B cell (primary cell): ENCODE data around the gene TMOD1. TPM values are rescaled to one million over a fixed set of nuclear protein-coding genes. Genes with fewer than 3 reads are reported as not detected.
A peak's percentile ranks its signal among the peaks of the same experiment; 100 is the strongest.

Experiments used
- ATAC-seq: fragments of 200-7000 bp; cut with Tn5 transposase; one replicate; pipeline ENCODE4 v1.10.0; 2021; ENCODE audit warnings: low read depth, mild to moderate bottlenecking, moderate number of reproducible peaks, moderate library complexity
- CTCF ChIA-PET: fragments of 350-600 bp; sonication (Branson Sonifier 250); formaldehyde crosslinking; loops from one replicate; lab custom pipeline; 2021; ENCODE audit warnings: antibody characterized with exemption, inconsistent platforms; lab: Charles Lee
- POLR2A ChIA-PET: fragments of 350-600 bp; sonication (Branson Sonifier 250); formaldehyde crosslinking; loops from one replicate; lab custom pipeline; 2021; ENCODE audit warnings: antibody characterized with exemption; lab: Charles Lee
- DNase-seq: peaks from one replicate; pipeline ENCODE4 v3.0.0; 2013
- H2AFZ ChIP-seq: 2 replicates; pipeline ENCODE4 v1.6.1; 2012; ENCODE audit warnings: mild to moderate bottlenecking, low read depth, low read length; ENCODE audit not compliant: insufficient read depth, poor library complexity, severe bottlenecking
- H3K27ac ChIP-seq, 2 donors: 1 replicate in 1 of 2; 2 replicates in 1 of 2; pipeline ENCODE4 v1.5.1; 2012 to 2013; ENCODE audit warnings: low read length in 2 of 2, mild to moderate bottlenecking in 2 of 2, moderate library complexity in 1 of 2
- H3K27me3 ChIP-seq, 4 experiments: fragments of 200-600 bp in 1 of 4; sonication (generic) in 1 of 4; replicated peaks in 1 of 4; 1 replicate in 2 of 4; 2 replicates in 2 of 4; pipeline versions ENCODE4 v1.6.1 to v1.7.0; 2013 to 2016; ENCODE audit warnings: low read length in 3 of 4, mild to moderate bottlenecking in 2 of 4, mixed read lengths in 1 of 4, moderate library complexity in 1 of 4; ENCODE audit not compliant: insufficient read depth in 4 of 4, control insufficient read depth in 3 of 4; ENCODE audit errors: control extremely low read depth in 1 of 4
- H3K36me3 ChIP-seq, 2 experiments: replicated peaks in 1 of 2; 1 replicate in 1 of 2; 2 replicates in 1 of 2; pipeline versions ENCODE4 v1.6.1 to v1.7.1; 2013; ENCODE audit warnings: low read length in 1 of 2; ENCODE audit not compliant: insufficient read depth in 2 of 2, control insufficient read depth in 1 of 2; ENCODE audit errors: control extremely low read depth in 1 of 2, extremely low read depth in 1 of 2
- H3K4me1 ChIP-seq, 2 donors: fragments of 200-600 bp in 1 of 2; sonication (generic) in 1 of 2; 1 replicate in 1 of 2; 2 replicates in 1 of 2; pipeline versions ENCODE4 v1.5.1 to v1.6.1; 2013 to 2017; ENCODE audit warnings: low read length in 2 of 2; ENCODE audit not compliant: control insufficient read depth in 2 of 2, insufficient read depth in 2 of 2
- H3K4me2 ChIP-seq: replicated peaks from 2 replicates; pipeline ENCODE3; 2012; ENCODE audit warnings: mild to moderate bottlenecking, low read depth, low read length; ENCODE audit not compliant: poor library complexity, severe bottlenecking
- H3K4me3 ChIP-seq, 5 experiments: fragments of 200-600 bp in 1 of 5; sonication (generic) in 1 of 5; 1 replicate in 3 of 5; 2 replicates in 2 of 5; pipeline versions ENCODE4 v1.5.1 to v1.7.0; 2011 to 2016; ENCODE audit warnings: low read length in 4 of 5, mild to moderate bottlenecking in 4 of 5, low read depth in 2 of 5, control low read depth in 1 of 5, moderate library complexity in 1 of 5; ENCODE audit not compliant: insufficient read depth in 1 of 5; ENCODE audit errors: control extremely low read depth in 1 of 5, extremely low read depth in 1 of 5
- H3K79me2 ChIP-seq: fragments of 200-600 bp; sonication (generic); one replicate; pipeline ENCODE4 v1.6.0; 2016; ENCODE audit warnings: low read length; ENCODE audit not compliant: control insufficient read depth, insufficient read depth
- H3K9ac ChIP-seq: fragments of 200-600 bp; sonication (generic); 2 replicates; pipeline ENCODE4 v1.6.1; 2017; ENCODE audit warnings: mild to moderate bottlenecking, low read length, moderate library complexity
- H3K9me3 ChIP-seq, 3 donors: one replicate each; pipeline versions ENCODE4 v1.6.1 to v1.7.1; 2013; ENCODE audit warnings: low read length in 2 of 3; ENCODE audit not compliant: control insufficient read depth in 2 of 3, insufficient read depth in 1 of 3; ENCODE audit errors: control extremely low read depth in 1 of 3
- H4K20me1 ChIP-seq: 2 replicates; pipeline ENCODE4 v1.6.0; 2012; ENCODE audit warnings: mild to moderate bottlenecking, low read length; ENCODE audit not compliant: insufficient read depth, control insufficient read depth, poor library complexity, severe bottlenecking
- H3K27ac Mint-ChIP-seq: one replicate; pipeline ENCODE4 v1.8.0; 2021; ENCODE audit warnings: mixed read lengths
- H3K27me3 Mint-ChIP-seq: one replicate; pipeline ENCODE4 v1.8.0; 2021; ENCODE audit warnings: mixed read lengths
- H3K4me1 Mint-ChIP-seq: one replicate; pipeline ENCODE4 v1.8.0; 2021; ENCODE audit warnings: mixed read lengths
- H3K4me3 Mint-ChIP-seq: one replicate; pipeline ENCODE4 v1.8.0; 2021; ENCODE audit warnings: mixed read lengths
- H3K9me3 Mint-ChIP-seq: one replicate; pipeline ENCODE4 v1.8.0; 2022; ENCODE audit warnings: mixed read lengths; ENCODE audit not compliant: insufficient read depth
- CTCF ChIP-seq: fragments of 200-600 bp; IDR thresholded peaks from one replicate; pipeline ENCODE4 v1.8.0; 2022; ENCODE audit warnings: antibody characterized with exemption, mild to moderate bottlenecking
- EZH2 ChIP-seq: IDR thresholded peaks from 2 replicates; pipeline ENCODE4 v1.6.1; 2012; ENCODE audit warnings: borderline replicate concordance, low read depth, mild to moderate bottlenecking, moderate library complexity, low read length; ENCODE audit not compliant: insufficient read depth, poor library complexity, severe bottlenecking
- WGBS: methylation state at CpG from one replicate; pipeline ENCODE4 v1.1.5; 2013; ENCODE audit warnings: missing lambda C conversion rate; ENCODE audit not compliant: insufficient coverage; 5-methylcytosine and 5-hydroxymethylcytosine counted together
- intact Hi-C: fragments of 100-400 bp; cut with micrococcal nuclease; formaldehyde crosslinking; loops from one replicate; pipeline ENCODE4 v1.10.0; 2022
- polyA plus RNA-seq: library from polyadenylated mRNA; depleted of rRNA; stranded (reverse); fragments of >200 nt; gene quantifications from 2 replicates; pipeline ENCODE4 v1.2.3, GENCODE V29; 2012
- total RNA-seq, 2 donors: library from RNA; stranded (reverse); fragments of 120-200 nt in 1 of 2; gene quantifications; 1 replicate in 1 of 2; 2 replicates in 1 of 2; pipeline versions ENCODE4 v1.2.3 to v1.2.4, GENCODE V29; 2013 to 2022

TMOD1 gene
- total and polyA plus RNA-seq, 2 donors (not counting 1 experiment from before 2014, with no cell fraction given): 0.30 to 2.5 TPM

- TF ChIP-seq CTCF: peak; percentile 87
- TF ChIP-seq EZH2: no peak
- Mint-ChIP-seq H3K27me3 (no peaks in the 10 kb centered on the region), H3K9me3 (no peaks in the 10 kb centered on the region), H3K4me3 (peak overlapping the region; percentile 51), H3K4me1 (peaks cover 6% of the 10 kb centered on the region), H3K27ac (no peak overlapping the region)
- peak overlapping the region in 1 of 5 experiments; percentile 23 for H3K4me3 ChIP-seq
- H2AFZ ChIP-seq: peak overlapping the region; percentile 63
- H4K20me1 ChIP-seq: no peaks in the 10 kb centered on the region
- no peaks in the 10 kb centered on the region for H3K27me3 ChIP-seq
- peaks cover 0 to 33% of the 10 kb centered on the region in 2 experiments for H3K36me3 ChIP-seq
- H3K9me3 ChIP-seq: no peaks in the 10 kb centered on the region
- ATAC-seq: peak; percentile 85
- H3K79me2 ChIP-seq: no peaks in the 10 kb centered on the region
- no peak overlapping the region for H3K9ac ChIP-seq
- peak; percentile 77 for DNase-seq
- CTCF ChIA-PET: interaction anchor here (0.7 to 5.0 kb wide), 31 partner anchors 8 to 741 kb away, joined by 3 to 81 read pairs (median 6); partner anchors contain the start of genes NCBP1, TDRD7, TMOD1 and TSTD2
- H3K4me1 ChIP-seq: peaks cover 0 to 4% of the 10 kb centered on the region in 2 donors
- peak overlapping the region; percentile 60 for H3K4me2 ChIP-seq
- POLR2A ChIA-PET: interaction anchor here (0.6 to 1.1 kb wide), 2 partner anchors 17 to 24 kb away, joined by 3 to 5 read pairs; no protein-coding TSS in a partner anchor
- 18% methylated on average over 8 of the region's 11 CpGs for WGBS
- H3K27ac ChIP-seq: no peak overlapping the region
- intact Hi-C loops: loop anchor here (1.0 kb wide), 4 partner anchors 130 to 741 kb away; partner anchors contain the start of gene TDRD7
Observed at GRCh38 chr9:97598461-97599288, 97.2 kb downstream of the TMOD1 start.
